Neural crest cell (in vitro differentiated cells): Measurements from ENCODE around the gene CREB5. TPM values are rescaled to one million over a fixed set of nuclear protein-coding genes. Genes with fewer than 3 reads are reported as not detected.

Experiments
- DNase-seq: peaks from one replicate; pipeline ENCODE4 v3.0.0; 2021; ENCODE audit warnings: low read depth, mixed read lengths, low spot score
- H3K27ac Mint-ChIP-seq: one replicate; pipeline ENCODE4 v1.8.0; 2021; ENCODE audit warnings: mild to moderate bottlenecking, mixed read lengths; ENCODE audit not compliant: unreplicated experiment
- H3K27me3 Mint-ChIP-seq: 2 replicates; pipeline ENCODE4 v1.8.0; 2021; ENCODE audit warnings: low read depth, mild to moderate bottlenecking, mixed read lengths
- H3K36me3 Mint-ChIP-seq: 2 replicates; pipeline ENCODE4 v1.8.0; 2021; ENCODE audit warnings: low read depth, mild to moderate bottlenecking, mixed read lengths
- H3K4me1 Mint-ChIP-seq: 2 replicates; pipeline ENCODE4 v1.8.0; 2021; ENCODE audit warnings: mixed read lengths
- H3K4me3 Mint-ChIP-seq: one replicate; pipeline ENCODE4 v1.8.0; 2021; ENCODE audit warnings: mild to moderate bottlenecking, mixed read lengths
- H3K9me3 Mint-ChIP-seq: 2 replicates; pipeline ENCODE4 v1.8.0; 2021; ENCODE audit warnings: mixed read lengths
- CTCF ChIP-seq: fragments of 200-600 bp; sonication (generic); conservative IDR thresholded peaks from 2 replicates; pipeline ENCODE4 v1.5.0; 2021; ENCODE audit warnings: antibody characterized with exemption, mild to moderate bottlenecking
- total RNA-seq: library from RNA; stranded (reverse); gene quantifications from 2 replicates; pipeline ENCODE4 v1.2.1, GENCODE V29; 2021

Gene CREB5
- total RNA-seq, 1 donor from 2014 or later = 8.3 TPM

- TF ChIP-seq CTCF = no peak
- H3K27me3 Mint-ChIP-seq = no peaks in the 10 kb centered on the region
- no peak for DNase-seq
- H3K4me3 Mint-ChIP-seq = no peak overlapping the region
- no peaks in the 10 kb centered on the region for H3K9me3 Mint-ChIP-seq
- no peaks in the 10 kb centered on the region for H3K4me1 Mint-ChIP-seq
- H3K27ac Mint-ChIP-seq = no peak overlapping the region
- no peaks in the 10 kb centered on the region for H3K36me3 Mint-ChIP-seq
Measured at GRCh38 chr7:28448708-28449107, 36.4 kb downstream of the CREB5 start.

GRCh38 chr7:28452681-28453080 lies 40.4 kb downstream of the CREB5 start:
- H3K27ac Mint-ChIP-seq = peak overlapping the region; percentile 30
- no peaks in the 10 kb centered on the region for H3K9me3 Mint-ChIP-seq
- no peak for DNase-seq
- no peak for TF ChIP-seq CTCF
- peaks cover 6% of the 10 kb centered on the region for H3K4me1 Mint-ChIP-seq
- H3K4me3 Mint-ChIP-seq = no peak overlapping the region
- H3K36me3 Mint-ChIP-seq = no peaks in the 10 kb centered on the region
- no peaks in the 10 kb centered on the region for H3K27me3 Mint-ChIP-seq

- H3K36me3 Mint-ChIP-seq = no peaks in the 10 kb centered on the region
- peak overlapping the region; percentile 62 for H3K27ac Mint-ChIP-seq
- no peak overlapping the region for H3K4me3 Mint-ChIP-seq
- no peak for DNase-seq
- no peak for TF ChIP-seq CTCF
- no peaks in the 10 kb centered on the region for H3K27me3 Mint-ChIP-seq
- H3K4me1 Mint-ChIP-seq = peaks cover 6% of the 10 kb centered on the region
- H3K9me3 Mint-ChIP-seq = no peaks in the 10 kb centered on the region
Measured at GRCh38 chr7:28455486-28455885, 43.2 kb downstream of the CREB5 start.

GRCh38 chr7:28456044-28456443 lies 43.7 kb downstream of the CREB5 start:
- H3K4me1 Mint-ChIP-seq = peaks cover 6% of the 10 kb centered on the region

GRCh38 chr7:28458732-28459131 lies 46.4 kb downstream of the CREB5 start:
- DNase-seq = no peak
- Mint-ChIP-seq H3K27me3 (no peaks in the 10 kb centered on the region), H3K4me1 (peaks cover 6% of the 10 kb centered on the region), H3K9me3 (peaks cover 4% of the 10 kb centered on the region), H3K27ac (no peak overlapping the region), H3K36me3 (peaks cover 2% of the 10 kb centered on the region), H3K4me3 (no peak overlapping the region)
- TF ChIP-seq CTCF = no peak

More at GRCh38 chr7:28456044-28456443, 43.7 kb downstream of the CREB5 start:
- Mint-ChIP-seq H3K36me3 (no peaks in the 10 kb centered on the region), H3K27ac (no peak overlapping the region), H3K9me3 (no peaks in the 10 kb centered on the region), H3K4me3 (no peak overlapping the region), H3K27me3 (no peaks in the 10 kb centered on the region)
- DNase-seq = no peak
- no peak for TF ChIP-seq CTCF

- no peaks in the 10 kb centered on the region for H3K27me3 Mint-ChIP-seq
- H3K36me3 Mint-ChIP-seq = peaks cover 2% of the 10 kb centered on the region
- H3K27ac Mint-ChIP-seq = no peak overlapping the region
- H3K9me3 Mint-ChIP-seq = peaks cover 6% of the 10 kb centered on the region
- DNase-seq = no peak
- H3K4me1 Mint-ChIP-seq = peaks cover 6% of the 10 kb centered on the region
- no peak overlapping the region for H3K4me3 Mint-ChIP-seq
- no peak for TF ChIP-seq CTCF
Measured at GRCh38 chr7:28459306-28459705, 47.0 kb downstream of the CREB5 start.
